Hematopoietic multipotent progenitor cell treated with erythropoietin and hydrocortisone succinate and interleukin-3 and kit ligand, for 17 days (in vitro differentiated cells): ENCODE measurements around the gene BAX.

Experiments used
- DNase-seq: peaks from one replicate; pipeline ENCODE4 v3.0.0-alpha.2; 2015; ENCODE audit warnings: low spot score

BAX gene

GRCh38 chr19:48962029-48962848 lies 7.6 kb downstream of the BAX start:
- peak; percentile 90 for DNase-seq

GRCh38 chr19:48962849-48963165 lies 8.1 kb downstream of the BAX start:
- no peak for DNase-seq

DNA sequence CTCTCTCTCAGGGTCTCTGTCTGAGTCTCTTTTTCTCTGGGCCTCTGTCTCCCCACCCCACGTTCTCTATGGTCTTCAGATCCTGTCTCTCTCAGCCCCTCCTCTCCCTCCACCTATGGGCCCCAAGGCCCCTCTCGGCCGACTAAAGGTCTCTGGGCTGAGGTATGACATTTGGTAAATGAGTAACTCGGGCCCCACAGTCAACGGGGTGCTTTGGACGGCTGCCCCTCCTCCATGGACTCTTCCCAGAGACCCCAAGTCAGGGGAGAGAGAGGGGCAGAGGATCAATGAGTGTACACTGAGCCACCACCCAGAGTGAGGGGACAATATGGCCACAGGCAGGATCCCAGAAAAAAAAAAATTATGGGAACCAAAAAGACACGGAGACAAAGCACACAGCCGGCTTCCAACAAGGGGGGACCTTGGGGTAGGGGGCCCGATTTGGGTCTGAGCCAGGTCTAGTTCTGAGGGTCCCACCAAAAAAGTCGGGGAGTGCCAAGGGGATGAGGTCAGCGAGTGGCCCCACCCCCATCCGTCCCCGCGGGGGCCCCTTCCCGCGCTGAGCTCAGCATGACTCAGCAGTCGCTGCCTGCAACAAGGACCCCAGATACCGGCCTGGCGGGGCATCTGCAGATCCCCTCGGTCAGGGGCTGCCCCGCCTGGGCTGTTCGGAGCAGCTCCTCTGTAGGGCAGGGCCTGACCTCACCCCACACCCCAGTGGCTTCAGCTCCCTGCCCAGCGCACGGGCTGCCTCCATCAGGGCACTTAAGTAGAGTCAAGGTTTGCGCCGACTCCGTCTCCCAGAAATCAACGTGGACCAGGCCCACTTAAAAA lies 8.9 kb downstream of the BAX start:
- peak; percentile 88 for DNase-seq

DNA sequence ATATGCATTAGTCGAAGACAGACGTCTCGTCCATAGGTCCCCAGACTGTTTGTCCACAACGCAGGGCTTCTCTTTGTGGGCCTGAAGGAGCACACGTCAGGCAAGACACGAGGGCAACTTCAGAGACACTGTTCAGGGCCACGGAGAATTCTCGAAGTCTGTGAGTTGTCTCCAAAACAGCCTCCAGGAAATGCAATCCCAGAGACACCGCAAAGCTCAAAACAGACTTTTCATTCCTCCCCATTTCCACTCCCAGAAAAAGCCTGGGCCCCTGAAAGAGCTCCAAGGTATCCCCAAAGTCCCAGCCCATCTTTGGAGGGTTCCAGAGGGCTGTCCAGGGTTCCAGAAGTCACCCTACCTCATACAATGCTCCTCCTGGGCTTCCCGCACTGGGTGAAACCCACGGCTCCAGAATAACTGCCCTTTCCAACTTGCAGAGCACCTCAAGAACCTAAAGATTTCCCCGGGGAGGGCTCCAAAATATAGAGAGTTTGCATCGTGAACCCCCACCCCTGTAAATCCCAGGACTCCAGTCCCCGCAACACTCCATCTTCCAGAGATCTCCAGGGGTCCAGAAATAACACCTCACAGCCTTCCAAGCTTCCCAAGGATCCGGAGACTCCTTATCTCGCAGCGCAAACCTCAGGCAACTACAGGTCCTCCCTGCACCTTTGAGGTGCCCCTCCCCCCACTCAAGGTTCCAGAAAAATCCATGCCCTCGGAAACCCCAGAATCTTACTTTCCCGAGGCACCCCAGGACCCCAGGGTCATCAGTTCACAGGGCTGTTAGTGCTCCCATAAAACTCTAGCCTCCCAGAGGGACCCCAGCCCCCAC lies 9.7 kb downstream of the BAX start:
- DNase-seq: peak; percentile 82

DNA sequence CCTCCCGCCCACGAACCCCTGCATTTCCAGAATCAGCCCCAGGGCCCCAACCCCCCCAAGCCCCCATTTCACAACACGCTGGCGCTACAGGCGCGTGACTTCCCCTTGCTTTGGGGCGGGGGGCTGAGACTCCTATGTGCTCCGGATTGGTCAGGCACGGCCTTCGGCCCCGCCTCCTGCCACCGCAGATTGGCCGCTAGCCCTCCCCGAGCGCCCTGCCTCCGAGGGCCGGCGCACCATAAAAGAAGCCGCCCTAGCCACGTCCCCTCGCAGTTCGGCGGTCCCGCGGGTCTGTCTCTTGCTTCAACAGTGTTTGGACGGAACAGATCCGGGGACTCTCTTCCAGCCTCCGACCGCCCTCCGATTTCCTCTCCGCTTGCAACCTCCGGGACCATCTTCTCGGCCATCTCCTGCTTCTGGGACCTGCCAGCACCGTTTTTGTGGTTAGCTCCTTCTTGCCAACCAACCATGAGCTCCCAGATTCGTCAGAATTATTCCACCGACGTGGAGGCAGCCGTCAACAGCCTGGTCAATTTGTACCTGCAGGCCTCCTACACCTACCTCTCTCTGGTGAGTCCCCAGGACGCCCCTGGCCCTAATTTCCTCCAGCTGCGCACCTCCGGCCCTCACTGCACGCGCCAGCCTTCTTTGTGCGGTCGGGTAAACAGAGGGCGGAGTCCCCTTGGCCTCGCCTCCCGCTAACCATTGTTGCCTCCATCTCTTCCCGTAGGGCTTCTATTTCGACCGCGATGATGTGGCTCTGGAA lies 10.5 kb downstream of the BAX start, which contains the start of gene FTL:
Gene FTL, plus strand, starts transcription at position 270 of the 766 bp plus-strand sequence. Its CDS starts 199 bp downstream, at position 469.
- peak; percentile 94 for DNase-seq

DNA sequence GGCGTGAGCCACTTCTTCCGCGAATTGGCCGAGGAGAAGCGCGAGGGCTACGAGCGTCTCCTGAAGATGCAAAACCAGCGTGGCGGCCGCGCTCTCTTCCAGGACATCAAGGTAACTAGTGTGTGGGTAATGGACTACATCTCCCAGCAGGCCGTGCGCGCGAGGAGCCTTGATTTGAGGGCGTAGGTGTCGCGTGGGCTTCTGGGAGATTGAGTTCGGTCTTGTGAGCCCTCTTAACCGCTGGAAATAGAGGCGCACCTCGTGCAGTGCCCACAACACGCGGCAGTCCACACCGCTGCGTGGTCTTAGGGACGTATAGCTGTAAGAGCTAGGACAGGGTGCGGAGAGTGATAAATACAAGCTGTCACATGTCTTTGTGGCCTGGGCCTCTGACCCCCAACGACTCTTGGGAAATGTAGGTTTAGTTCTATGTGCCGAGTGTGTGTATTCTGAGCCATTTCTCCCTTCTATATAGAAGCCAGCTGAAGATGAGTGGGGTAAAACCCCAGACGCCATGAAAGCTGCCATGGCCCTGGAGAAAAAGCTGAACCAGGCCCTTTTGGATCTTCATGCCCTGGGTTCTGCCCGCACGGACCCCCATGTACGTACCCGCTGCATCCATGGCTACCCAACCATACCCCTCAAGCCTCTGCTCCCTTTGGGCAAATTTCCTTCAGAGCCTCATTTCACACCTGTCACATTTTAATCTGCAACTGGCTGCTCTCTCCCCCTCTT lies 11.3 kb downstream of the BAX start:
- DNase-seq: peak; percentile 96

DNA sequence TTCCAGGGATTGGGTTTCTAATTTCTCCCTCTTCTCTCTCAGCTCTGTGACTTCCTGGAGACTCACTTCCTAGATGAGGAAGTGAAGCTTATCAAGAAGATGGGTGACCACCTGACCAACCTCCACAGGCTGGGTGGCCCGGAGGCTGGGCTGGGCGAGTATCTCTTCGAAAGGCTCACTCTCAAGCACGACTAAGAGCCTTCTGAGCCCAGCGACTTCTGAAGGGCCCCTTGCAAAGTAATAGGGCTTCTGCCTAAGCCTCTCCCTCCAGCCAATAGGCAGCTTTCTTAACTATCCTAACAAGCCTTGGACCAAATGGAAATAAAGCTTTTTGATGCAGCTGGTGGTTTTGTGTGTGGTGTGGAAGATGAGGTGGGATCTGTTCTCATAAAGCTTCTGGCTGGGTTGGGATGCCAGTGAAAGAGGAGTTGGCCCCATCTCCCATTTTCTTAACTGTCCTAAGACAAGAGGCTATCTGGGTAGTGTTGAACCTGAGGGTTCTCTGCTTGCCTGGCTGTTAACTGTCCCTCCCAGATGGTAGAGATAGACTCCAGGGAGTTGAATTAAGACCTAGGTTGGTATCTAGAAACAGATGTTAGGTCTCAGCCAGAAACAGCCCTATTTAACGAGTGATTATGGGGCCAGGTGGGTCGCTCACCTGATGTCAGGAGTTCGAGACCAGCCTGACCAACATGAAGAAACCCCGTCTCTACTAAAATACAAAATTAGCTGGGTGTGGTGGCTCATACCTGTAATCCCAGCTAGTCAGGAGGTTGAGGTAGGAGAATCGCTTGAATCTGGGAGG lies 12.1 kb downstream of the BAX start:
- peak; percentile 63 for DNase-seq

GRCh38 chr19:48967346-48968178 lies 12.9 kb downstream of the BAX start:
- peak; percentile 52 for DNase-seq

DNA sequence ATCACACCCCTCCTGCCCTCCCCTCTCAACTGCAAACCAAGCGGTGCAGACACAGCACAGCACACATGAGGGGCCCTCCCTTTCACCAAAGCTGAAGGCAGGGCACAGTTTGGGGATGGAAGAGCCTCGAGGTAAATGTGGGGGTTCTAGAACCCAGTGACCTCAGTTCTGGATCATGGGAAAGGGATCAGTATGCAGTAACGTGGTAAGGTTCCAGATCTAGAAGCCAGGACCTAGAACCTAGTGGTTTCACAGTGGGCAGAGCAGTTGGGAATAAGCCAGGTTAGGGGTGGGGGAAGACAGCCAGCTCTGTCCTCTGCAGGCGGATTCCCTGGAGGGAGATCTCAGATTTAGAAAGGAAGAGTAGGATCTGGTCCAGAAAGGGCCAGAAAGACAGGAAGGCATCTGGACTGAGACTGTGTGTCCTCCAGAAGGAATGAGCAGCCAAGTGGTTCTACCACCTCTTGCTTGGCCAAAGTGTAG lies 13.5 kb downstream of the BAX start:
- no peak for DNase-seq

- DNase-seq: no peak
These were observed 14.1 kb downstream of the BAX start for GRCh38 chr19:48968813-48969218.

DNA sequence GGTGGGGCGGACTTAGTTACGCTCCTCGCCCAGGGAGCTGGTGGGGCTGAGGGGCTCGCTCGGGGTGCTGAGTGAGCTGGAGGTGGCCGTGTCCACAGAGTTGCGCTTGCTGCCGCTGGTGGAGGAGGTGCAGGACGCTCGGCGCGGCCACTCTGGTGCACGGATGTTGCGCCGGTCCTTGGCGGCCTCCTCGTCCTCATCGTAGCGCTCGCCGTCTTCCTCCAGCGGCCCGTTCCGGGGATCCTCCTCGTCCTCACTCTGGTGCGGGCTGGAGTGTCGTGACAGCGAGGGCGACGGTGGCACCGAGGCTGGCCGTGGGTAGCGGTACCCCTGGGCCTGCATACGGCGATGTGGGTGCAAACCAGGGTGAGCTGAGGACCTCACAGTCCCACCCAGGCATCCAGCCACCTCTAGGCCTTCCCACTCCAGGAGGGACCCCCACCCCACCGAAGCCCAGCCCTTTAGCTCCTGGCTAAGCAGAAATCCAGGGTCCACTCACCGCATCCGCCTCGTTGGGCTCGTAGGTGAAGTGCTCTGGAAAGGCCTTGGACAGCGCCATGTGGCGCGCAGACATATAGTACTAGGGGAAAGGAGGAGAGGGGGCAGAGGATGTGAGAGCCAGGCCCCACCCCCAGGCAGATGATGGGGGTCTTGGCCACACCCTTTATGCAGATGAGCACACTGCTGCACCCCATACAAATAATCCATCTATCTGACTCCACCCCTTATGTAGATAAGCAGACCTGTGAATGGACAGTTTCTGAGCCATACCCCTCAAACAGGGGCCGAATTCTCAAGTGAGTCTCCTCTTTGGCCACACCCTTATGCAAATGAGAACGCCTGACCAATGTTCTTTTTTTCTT lies 14.8 kb downstream of the BAX start:
- peak; percentile 61 for DNase-seq

GRCh38 chr19:48970139-48970766 lies 15.6 kb downstream of the BAX start:
- DNase-seq: no peak

- peak; percentile 92 for DNase-seq
These were observed 16.3 kb downstream of the BAX start for GRCh38 chr19:48970923-48971395.

- peak; percentile 31 for DNase-seq
These were observed 21.5 kb downstream of the BAX start for GRCh38 chr19:48975947-48976847.

DNA sequence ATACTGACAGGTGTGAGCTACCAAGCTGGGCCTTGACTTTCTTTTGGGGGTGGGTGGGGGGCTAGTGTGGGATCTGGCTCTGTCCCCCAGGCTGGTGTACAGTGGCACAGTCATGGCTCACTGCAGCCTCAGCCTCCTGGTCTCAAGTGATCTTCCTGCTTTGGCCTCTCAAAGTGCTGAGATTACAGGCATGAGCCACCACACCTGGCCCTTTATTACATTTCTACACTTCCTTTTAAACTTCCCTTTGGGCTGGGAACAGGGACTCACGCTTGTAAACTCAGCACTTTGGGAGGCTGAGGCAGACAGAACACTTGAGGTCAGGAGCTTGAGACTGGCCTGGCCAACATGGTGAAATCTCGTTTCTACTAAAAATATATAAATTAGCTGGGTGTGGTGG lies 22.4 kb downstream of the BAX start:
- no peak for DNase-seq

GRCh38 chr19:48982280-48982679 lies 27.6 kb downstream of the BAX start:
- no peak for DNase-seq
